ENCODE data around the gene VAV2.

- no peak for TF ChIP-seq DPF2 (IDR thresholded peaks at IDR 0.05)
- no peak for TF ChIP-seq USF1 (CRISPR knock-in tag; IDR thresholded peaks at IDR 0.05)
- TF ChIP-seq HDAC3 (IDR thresholded peaks at IDR 0.05; ENCODE audit: borderline replicate concordance, partially characterized antibody) = no peak
- TF ChIP-seq CBX2 (IDR thresholded peaks at IDR 0.05; ENCODE audit: insufficient read depth, low read length, poor library complexity, severe bottlenecking) = no peak
- TF ChIP-seq POLR2A (conservative IDR thresholded peaks at IDR 0.05) = no peak
- TF ChIP-seq ESRRB (CRISPR knock-in tag; IDR thresholded peaks at IDR 0.05; ENCODE audit: borderline replicate concordance) = no peak
Measured at GRCh38 chr9:133798160-133798559, 194.0 kb downstream of the VAV2 start.

All from K562 (cell line).